GM12865 (cell line): ENCODE results near the gene GDAP1L1.
"Not testable (repeated sequence)": the region's sequence is repeated elsewhere in the genome, so short reads cannot be mapped to it uniquely, and the experiment has no call there.

Experiments used
- DNase-seq: peaks from one replicate; pipeline ENCODE4 v3.0.0; 2010; ENCODE audit warnings: low read depth
- H3K4me3 ChIP-seq: 2 replicates; pipeline ENCODE4 v1.5.1; 2011; ENCODE audit warnings: mild to moderate bottlenecking, low read depth, low read length, control low read depth
- CTCF ChIP-seq: IDR thresholded peaks from 2 replicates; pipeline ENCODE4 v1.5.1; 2011; ENCODE audit warnings: low read length, control low read depth, low read depth, inconsistent platforms; ENCODE audit not compliant: insufficient read depth; ENCODE audit errors: missing control alignments

The GDAP1L1 gene

GRCh38 chr20:44310664-44311639 lies 63.8 kb downstream of the GDAP1L1 start, which contains the start of gene FITM2:
TSS of gene FITM2 (minus strand) at chr20:44311202. CDS start at chr20:44311148, 54 bp downstream.
- H3K4me3 ChIP-seq: peak within 1 kb of the TSS; percentile 71
- TF ChIP-seq CTCF: peak; percentile 99
- peak; percentile 99 for DNase-seq

DNA sequence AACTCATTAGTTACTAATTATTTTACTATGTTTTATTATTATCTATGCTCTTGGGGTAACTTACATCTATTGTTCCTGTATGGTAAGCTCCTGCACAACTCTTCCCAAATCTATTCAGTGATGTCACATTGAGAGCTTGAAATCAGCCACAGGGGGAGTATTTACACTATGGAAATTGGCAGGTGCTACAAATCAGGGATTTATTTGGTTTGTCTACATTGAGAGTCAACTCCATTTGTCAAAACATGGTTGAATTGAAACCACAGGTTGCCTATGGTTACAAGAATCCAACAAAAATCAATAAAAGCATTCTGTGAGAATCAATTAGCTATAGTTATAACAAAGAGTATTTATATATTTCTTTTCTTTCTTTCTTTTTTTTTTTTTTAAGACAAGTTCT lies 67.8 kb downstream of the GDAP1L1 start:
- H3K4me3 ChIP-seq: no peak overlapping the region
- no peak for TF ChIP-seq CTCF
- DNase-seq: no peak

GRCh38 chr20:44319839-44320422 lies 72.8 kb downstream of the GDAP1L1 start:
- no peak for TF ChIP-seq CTCF
- peak; percentile 37 for DNase-seq
- no peak overlapping the region for H3K4me3 ChIP-seq

GRCh38 chr20:44324343-44324742 lies 77.2 kb downstream of the GDAP1L1 start:
- no peak for TF ChIP-seq CTCF
- no peak overlapping the region for H3K4me3 ChIP-seq
- no peak for DNase-seq

DNA sequence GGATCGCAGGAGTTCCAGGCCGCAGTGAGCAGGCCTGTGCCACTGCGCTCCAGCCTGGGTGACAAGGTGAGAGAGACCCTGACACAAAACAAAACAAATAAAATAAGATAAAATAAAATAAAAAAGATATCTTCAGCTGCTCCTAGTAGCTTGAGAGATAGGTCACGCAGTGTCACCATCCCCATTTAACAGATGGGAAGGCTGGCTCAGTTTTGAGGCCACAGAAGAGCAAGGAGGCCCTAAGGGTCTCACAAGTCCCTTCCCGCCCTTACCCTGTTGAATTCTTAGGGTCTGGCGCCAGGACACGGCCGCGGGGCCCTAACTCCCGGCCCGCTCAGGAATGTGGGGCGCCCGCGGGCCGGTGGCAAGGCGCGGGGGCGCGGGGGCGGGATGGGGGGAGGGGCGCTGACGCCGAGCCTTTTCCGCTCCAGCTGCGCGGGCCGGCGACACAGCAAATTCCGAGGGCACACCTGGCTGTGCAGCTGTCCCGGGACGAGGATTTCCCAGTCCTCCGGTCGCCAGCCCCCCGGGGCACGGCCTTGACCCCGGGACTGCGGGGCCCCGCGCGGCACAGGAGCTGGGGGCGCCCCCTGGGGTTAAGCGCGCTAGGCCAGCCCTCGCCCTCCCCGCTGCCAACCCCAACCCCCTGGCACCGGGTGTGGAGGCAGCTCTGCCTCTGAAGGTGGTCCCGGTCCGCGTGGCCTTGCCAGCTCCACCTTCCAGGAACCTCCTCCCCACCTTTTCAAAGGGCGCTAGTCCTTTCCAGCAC lies 79.5 kb downstream of the GDAP1L1 start:
- H3K4me3 ChIP-seq: peak overlapping the region; percentile 46
- no peak for DNase-seq
- peak; percentile 4 for TF ChIP-seq CTCF

DNA sequence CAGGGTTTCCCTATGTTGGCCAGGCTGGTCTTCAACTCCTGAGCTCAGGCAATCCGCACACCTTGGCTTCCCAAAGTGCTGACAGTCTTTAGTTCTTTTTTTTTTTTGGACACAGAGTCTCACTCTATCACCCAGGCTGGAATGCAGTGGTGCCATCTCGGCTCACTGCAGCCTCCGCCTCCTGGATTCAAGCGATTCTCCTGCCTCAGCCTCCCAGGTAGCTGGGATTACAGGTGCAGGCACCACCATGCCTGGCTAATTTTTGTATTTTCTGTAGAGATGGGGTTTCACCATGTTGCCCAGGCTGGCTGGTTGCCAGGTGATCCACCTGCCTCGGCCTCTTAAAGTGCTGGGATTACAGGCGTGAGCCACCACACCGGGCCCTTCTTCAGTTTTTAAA lies 80.6 kb downstream of the GDAP1L1 start:
- DNase-seq, H3K4me3 ChIP-seq: not testable (repeated sequence)

- no peak for TF ChIP-seq CTCF
- DNase-seq: no peak
- no peak overlapping the region for H3K4me3 ChIP-seq
These were observed 81.3 kb downstream of the GDAP1L1 start for GRCh38 chr20:44328428-44328827.
